NOMO-1 treated with DMSO at 0.1 percent for 48 hours (cell line): ENCODE data around the gene CALCOCO1.
"Not testable (repeated sequence)": the region's sequence is repeated elsewhere in the genome, so short reads cannot be mapped to it uniquely, and the experiment has no call there.

Experiments
- DNase-seq: peaks from one replicate; lab custom pipeline; 2025; ENCODE audit not compliant: unreplicated experiment; lab: John Stamatoyannopoulos, UW

CALCOCO1 gene

GRCh38 chr12:53734425-53734824 lies 7.2 kb upstream of the CALCOCO1 start:
- no peak for DNase-seq

GRCh38 chr12:53733807-53734200 lies 6.6 kb upstream of the CALCOCO1 start:
- no peak for DNase-seq

GRCh38 chr12:53733051-53733806 lies 6.0 kb upstream of the CALCOCO1 start:
- DNase-seq = no peak

- no peak for DNase-seq
These were observed 2.4 kb upstream of the CALCOCO1 start for GRCh38 chr12:53729644-53730043.

GRCh38 chr12:53728206-53728605 lies 954 bp upstream of the CALCOCO1 start:
- DNase-seq = no peak

- no peak for DNase-seq
These were observed 324 bp downstream of the CALCOCO1 start for GRCh38 chr12:53726946-53727309.

GRCh38 chr12:53726341-53726740 lies 911 bp downstream of the CALCOCO1 start:
- DNase-seq = peak; percentile 19

GRCh38 chr12:53725824-53726223 lies 1.4 kb downstream of the CALCOCO1 start:
- DNase-seq = no peak

GRCh38 chr12:53722450-53723041 lies 4.7 kb downstream of the CALCOCO1 start:
- no peak for DNase-seq

GRCh38 chr12:53720946-53721345 lies 6.3 kb downstream of the CALCOCO1 start:
- DNase-seq = no peak

GRCh38 chr12:53719649-53720048 lies 7.6 kb downstream of the CALCOCO1 start:
- no peak for DNase-seq

- DNase-seq = not testable (repeated sequence)
These were observed 8.7 kb downstream of the CALCOCO1 start for GRCh38 chr12:53718567-53718966.

GRCh38 chr12:53717319-53717718 lies 9.9 kb downstream of the CALCOCO1 start:
- DNase-seq = no peak

GRCh38 chr12:53714004-53714403 lies 13.2 kb downstream of the CALCOCO1 start:
- no peak for DNase-seq

GRCh38 chr12:53713516-53713915 lies 13.7 kb downstream of the CALCOCO1 start:
- DNase-seq = no peak

- DNase-seq = no peak
These were observed 15.1 kb downstream of the CALCOCO1 start for GRCh38 chr12:53712059-53712643.

GRCh38 chr12:53710091-53710490 lies 17.2 kb downstream of the CALCOCO1 start:
- no peak for DNase-seq

GRCh38 chr12:53709671-53710070 lies 17.6 kb downstream of the CALCOCO1 start:
- DNase-seq = no peak

- DNase-seq = no peak
These were observed 21.2 kb downstream of the CALCOCO1 start for GRCh38 chr12:53706080-53706479.

- no peak for DNase-seq
These were observed 23.5 kb downstream of the CALCOCO1 start for GRCh38 chr12:53703756-53704155.

GRCh38 chr12:53701518-53702264 lies 25.6 kb downstream of the CALCOCO1 start:
- DNase-seq = peak; percentile 33

GRCh38 chr12:53700567-53700966 lies 26.7 kb downstream of the CALCOCO1 start:
- DNase-seq = no peak
